WTC11 (cell line): ENCODE data around the gene PCBD1. TPM values are rescaled to one million over a fixed set of nuclear protein-coding genes. Genes with fewer than 3 reads are reported as not detected.

Experiments used
- ATAC-seq: fragments of 200-7000 bp; cut with Tn5 transposase; 2 replicates; pipeline ENCODE4 v1.10.0; 2021; ENCODE audit warnings: mild to moderate bottlenecking, moderate library complexity
- CTCF ChIA-PET: fragments of 300-600 bp; sonication (Branson Sonifier 250); formaldehyde crosslinking; loops from one replicate; lab custom pipeline; 2021; ENCODE audit warnings: antibody characterized with exemption; lab: Charles Lee
- POLR2A ChIA-PET: fragments of 350-600 bp; sonication (Branson Sonifier 250); formaldehyde crosslinking; loops from one replicate; lab custom pipeline; 2021; ENCODE audit warnings: antibody characterized with exemption; lab: Charles Lee
- DNase-seq: peaks from one replicate; pipeline ENCODE4 v3.0.0; 2021; ENCODE audit warnings: low spot score
- H3K27ac Mint-ChIP-seq: 2 replicates; pipeline ENCODE4 v1.8.0; 2021; ENCODE audit warnings: mixed read lengths
- H3K27me3 Mint-ChIP-seq: 2 replicates; pipeline ENCODE4 v1.8.0; 2021; ENCODE audit warnings: low read depth, mild to moderate bottlenecking, moderate library complexity, mixed read lengths
- H3K36me3 Mint-ChIP-seq: 2 replicates; pipeline ENCODE4 v1.8.0; 2021; ENCODE audit warnings: mixed read lengths
- H3K4me1 Mint-ChIP-seq: 2 replicates; pipeline ENCODE4 v1.8.0; 2022; ENCODE audit warnings: mixed read lengths
- H3K4me3 Mint-ChIP-seq: 2 replicates; pipeline ENCODE4 v1.8.0; 2021; ENCODE audit warnings: mild to moderate bottlenecking, moderate library complexity, mixed read lengths
- H3K9me3 Mint-ChIP-seq: 2 replicates; pipeline ENCODE4 v1.8.0; 2021; ENCODE audit warnings: mixed read lengths
- ATF2 ChIP-seq: sonication (generic); formaldehyde crosslinking; IDR thresholded peaks from 2 replicates; pipeline ENCODE4 v1.8.1; 2022; ENCODE audit warnings: low read depth, missing genetic modification reagents, borderline replicate concordance
- CBFB ChIP-seq: sonication (generic); formaldehyde crosslinking; IDR thresholded peaks from 2 replicates; pipeline ENCODE4 v1.8.1; 2022; ENCODE audit warnings: mild to moderate bottlenecking, low read depth, missing genetic modification reagents
- E2F5 ChIP-seq: sonication (generic); formaldehyde crosslinking; IDR thresholded peaks from 2 replicates; pipeline ENCODE4 v1.8.1; 2022; ENCODE audit warnings: mild to moderate bottlenecking, moderate library complexity, missing genetic modification reagents
- ELF4 ChIP-seq: sonication (generic); formaldehyde crosslinking; IDR thresholded peaks from 2 replicates; pipeline ENCODE4 v1.8.1; 2022; ENCODE audit warnings: low read depth, mild to moderate bottlenecking, moderate library complexity, missing genetic modification reagents
- FOXP1 ChIP-seq: sonication (generic); formaldehyde crosslinking; IDR thresholded peaks from 2 replicates; pipeline ENCODE4 v1.8.0; 2022; ENCODE audit warnings: missing genetic modification reagents, mild to moderate bottlenecking, moderate library complexity, borderline replicate concordance
- FOXP4 ChIP-seq: sonication (generic); formaldehyde crosslinking; IDR thresholded peaks from 2 replicates; pipeline ENCODE4 v1.8.0; 2022; ENCODE audit warnings: mild to moderate bottlenecking, missing genetic modification reagents
- IRF2 ChIP-seq: sonication (generic); formaldehyde crosslinking; IDR thresholded peaks from 2 replicates; pipeline ENCODE4 v1.8.0; 2022; ENCODE audit warnings: low read depth, missing genetic modification reagents, borderline replicate concordance
- MLX ChIP-seq: sonication (generic); formaldehyde crosslinking; IDR thresholded peaks from 2 replicates; pipeline ENCODE4 v1.8.1; 2023; ENCODE audit warnings: mild to moderate bottlenecking, missing genetic modification reagents, moderate library complexity
- MXD4 ChIP-seq: fragments of 250-450 bp; sonication (Bioruptor Pico); IDR thresholded peaks from 2 replicates; pipeline ENCODE4 v1.8.0; 2021; ENCODE audit warnings: mild to moderate bottlenecking, moderate library complexity, borderline replicate concordance
- NR2C2 ChIP-seq: sonication (generic); formaldehyde crosslinking; IDR thresholded peaks from 2 replicates; pipeline ENCODE4 v1.8.0; 2022; ENCODE audit warnings: mild to moderate bottlenecking, missing genetic modification reagents
- NR3C1 ChIP-seq: sonication (generic); formaldehyde crosslinking; conservative IDR thresholded peaks from 2 replicates; pipeline ENCODE4 v1.8.1; 2023; ENCODE audit warnings: low read depth, mild to moderate bottlenecking, missing genetic modification reagents
- OVOL2 ChIP-seq: fragments of 250-450 bp; sonication (Bioruptor Pico); IDR thresholded peaks from 2 replicates; pipeline ENCODE4 v1.9.0; 2021; ENCODE audit warnings: mild to moderate bottlenecking, borderline replicate concordance
- RELA ChIP-seq: sonication (generic); formaldehyde crosslinking; IDR thresholded peaks from 2 replicates; pipeline ENCODE4 v1.8.1; 2022; ENCODE audit warnings: missing genetic modification reagents, mild to moderate bottlenecking, borderline replicate concordance
- SMAD4 ChIP-seq: sonication (generic); formaldehyde crosslinking; IDR thresholded peaks from 2 replicates; pipeline ENCODE4 v1.8.0; 2022; ENCODE audit warnings: mild to moderate bottlenecking, missing genetic modification reagents
- TEAD1 ChIP-seq: sonication (generic); formaldehyde crosslinking; IDR thresholded peaks from 2 replicates; pipeline ENCODE4 v1.8.0; 2022; ENCODE audit warnings: mild to moderate bottlenecking, missing genetic modification reagents
- TP53 ChIP-seq: sonication (generic); formaldehyde crosslinking; IDR thresholded peaks from 2 replicates; pipeline ENCODE4 v1.8.1; 2023; ENCODE audit warnings: mild to moderate bottlenecking, missing genetic modification reagents
- ZNF121 ChIP-seq: sonication (generic); formaldehyde crosslinking; IDR thresholded peaks from 2 replicates; pipeline ENCODE4 v1.8.0; 2023; ENCODE audit warnings: missing genetic modification reagents
- ZNF138 ChIP-seq: sonication (generic); formaldehyde crosslinking; conservative IDR thresholded peaks from 2 replicates; pipeline ENCODE4 v1.8.1; 2022; ENCODE audit warnings: mild to moderate bottlenecking, moderate library complexity, missing genetic modification reagents
- ZNF219 ChIP-seq: sonication (generic); formaldehyde crosslinking; IDR thresholded peaks from 2 replicates; pipeline ENCODE4 v1.8.0; 2023; ENCODE audit warnings: missing genetic modification reagents, mild to moderate bottlenecking, borderline replicate concordance
- ZNF263 ChIP-seq: sonication (generic); formaldehyde crosslinking; IDR thresholded peaks from 2 replicates; pipeline ENCODE4 v1.8.1; 2022; ENCODE audit warnings: low read depth, mild to moderate bottlenecking, moderate library complexity, missing genetic modification reagents
- ZNF416 ChIP-seq: fragments of 250-450 bp; sonication (Bioruptor Pico); IDR thresholded peaks from 2 replicates; pipeline ENCODE4 v1.9.0; 2021; ENCODE audit warnings: mild to moderate bottlenecking, inconsistent platforms
- ZNF425 ChIP-seq: fragments of 250-450 bp; sonication (Bioruptor Pico); conservative IDR thresholded peaks from 2 replicates; pipeline ENCODE4 v1.9.0; 2021; ENCODE audit warnings: mild to moderate bottlenecking
- ZNF512 ChIP-seq: sonication (generic); formaldehyde crosslinking; IDR thresholded peaks from 2 replicates; pipeline ENCODE4 v1.8.1; 2022; ENCODE audit warnings: missing genetic modification reagents, borderline replicate concordance
- total RNA-seq: library from RNA; stranded (reverse); gene quantifications from 3 replicates; pipeline ENCODE4 v1.2.3, GENCODE V29; 2021

The PCBD1 gene
- total RNA-seq, 1 experiment from 2014 or later: 32.5 TPM

GRCh38 chr10:70864935-70865334, 23.4 kb downstream of the PCBD1 start:
- H3K27ac Mint-ChIP-seq: peak overlapping the region; percentile 17; the same call in 1 of the 2 replicates
- no peaks in the 10 kb centered on the region for H3K27me3 Mint-ChIP-seq
- H3K4me3 Mint-ChIP-seq: no peak overlapping the region
- POLR2A ChIA-PET: no interaction called here
- TF ChIP-seq OVOL2 (CRISPR knock-in tag) (no peak), NR3C1 (CRISPR knock-in tag) (no peak), FOXP1 (CRISPR knock-in tag) (no peak), ZNF416 (no peak), ZNF219 (no peak), ZNF263 (CRISPR knock-in tag) (no peak), ZNF138 (CRISPR knock-in tag) (no peak), CBFB (CRISPR knock-in tag) (no peak), ZNF512 (CRISPR knock-in tag) (no peak), IRF2 (no peak), SMAD4 (CRISPR knock-in tag) (no peak)
- no peak for DNase-seq
- CTCF ChIA-PET: interaction anchor here (0.6 to 1.3 kb wide), 3 partner anchors 12 to 306 kb away, joined by 3 to 4 read pairs (median 3); no protein-coding TSS in a partner anchor
- peaks cover 5% of the 10 kb centered on the region; the same call in 1 of the 2 replicates for H3K9me3 Mint-ChIP-seq
- no peak for ATAC-seq
- peaks cover 41% of the 10 kb centered on the region for H3K36me3 Mint-ChIP-seq
- H3K4me1 Mint-ChIP-seq: peaks cover 19% of the 10 kb centered on the region

- H3K27ac Mint-ChIP-seq: no peak overlapping the region
- CTCF ChIA-PET: interaction anchor here (1.1 to 1.3 kb wide), 2 partner anchors 39 to 104 kb away, joined by 3 read pairs; no protein-coding TSS in a partner anchor
- DNase-seq: no peak
- POLR2A ChIA-PET: no interaction called here
- ATAC-seq: no peak
- H3K4me1 Mint-ChIP-seq: peaks cover 19% of the 10 kb centered on the region
- H3K36me3 Mint-ChIP-seq: peaks cover 39% of the 10 kb centered on the region
- no peak overlapping the region for H3K4me3 Mint-ChIP-seq
- H3K27me3 Mint-ChIP-seq: no peaks in the 10 kb centered on the region
- H3K9me3 Mint-ChIP-seq: peaks cover 5% of the 10 kb centered on the region; the same call in 1 of the 2 replicates
- no peak for TF ChIP-seq E2F5 (CRISPR knock-in tag)
- no peak for TF ChIP-seq ELF4 (CRISPR knock-in tag)
- TF ChIP-seq ATF2: no peak
- no peak for TF ChIP-seq ZNF425
- TF ChIP-seq OVOL2 (CRISPR knock-in tag): no peak
- TF ChIP-seq MXD4 (CRISPR knock-in tag): no peak
- TF ChIP-seq ZNF121 (CRISPR knock-in tag): no peak
- TF ChIP-seq MLX (CRISPR knock-in tag): no peak
- TF ChIP-seq ZNF416: no peak
- TF ChIP-seq RELA: no peak
- TF ChIP-seq FOXP4 (CRISPR knock-in tag): no peak
- TF ChIP-seq CBFB (CRISPR knock-in tag): no peak
- TF ChIP-seq TP53 (CRISPR knock-in tag): no peak
- TF ChIP-seq TEAD1 (CRISPR knock-in tag): no peak
- no peak for TF ChIP-seq NR2C2 (CRISPR knock-in tag)
Observed at GRCh38 chr10:70863470-70864160, 24.8 kb downstream of the PCBD1 start.
